H9 (cell line): ENCODE measurements around the gene KAT7. TPM values are rescaled to one million over a fixed set of nuclear protein-coding genes. Genes with fewer than 3 reads are reported as not detected.

Experiments used
- DNase-seq: peaks from one replicate; pipeline ENCODE4 v3.0.0-alpha.2; 2017
- H2AFZ ChIP-seq: one replicate; pipeline ENCODE4 v1.6.1; 2013; ENCODE audit warnings: mild to moderate bottlenecking, low read length, control low read depth, moderate library complexity
- H2AK5ac ChIP-seq: 2 replicates; pipeline ENCODE4 v1.6.1; 2013; ENCODE audit warnings: low read length, control low read depth, mixed read lengths; ENCODE audit not compliant: insufficient read length
- H2BK120ac ChIP-seq: one replicate; pipeline ENCODE4 v1.6.1; 2013; ENCODE audit warnings: low read depth, mild to moderate bottlenecking, low read length, control low read depth, inconsistent platforms; ENCODE audit not compliant: poor library complexity, severe bottlenecking
- H2BK12ac ChIP-seq: 2 replicates; pipeline ENCODE4 v1.6.1; 2013; ENCODE audit warnings: low read length, control low read depth, mixed read lengths, low read depth; ENCODE audit not compliant: insufficient read length
- H2BK15ac ChIP-seq: 2 replicates; pipeline ENCODE4 v1.6.1; 2013; ENCODE audit warnings: low read depth, low read length, control low read depth
- H2BK20ac ChIP-seq: one replicate; pipeline ENCODE4 v1.6.1; 2013; ENCODE audit warnings: low read depth, mild to moderate bottlenecking, low read length, control low read depth, inconsistent platforms; ENCODE audit not compliant: poor library complexity, severe bottlenecking
- H2BK5ac ChIP-seq: 2 replicates; pipeline ENCODE4 v1.6.1; 2013; ENCODE audit warnings: low read length, control low read depth, mixed read lengths; ENCODE audit not compliant: insufficient read length
- H3K14ac ChIP-seq: 2 replicates; pipeline ENCODE4 v1.6.1; 2013; ENCODE audit warnings: low read length, control low read depth; ENCODE audit not compliant: insufficient read depth
- H3K18ac ChIP-seq: 2 replicates; pipeline ENCODE4 v1.6.1; 2013; ENCODE audit warnings: low read depth, mild to moderate bottlenecking, mixed read lengths, low read length, control low read depth; ENCODE audit not compliant: insufficient read length
- H3K23ac ChIP-seq: 2 replicates; pipeline ENCODE4 v1.6.1; 2013; ENCODE audit warnings: low read length, control low read depth, mixed read lengths, low read depth; ENCODE audit not compliant: insufficient read length
- H3K23me2 ChIP-seq: 2 replicates; pipeline ENCODE4 v1.6.1; 2013; ENCODE audit warnings: low read depth, mild to moderate bottlenecking, mixed read lengths, low read length, control low read depth; ENCODE audit not compliant: insufficient read length, poor library complexity, severe bottlenecking
- H3K27ac ChIP-seq: 2 replicates; pipeline ENCODE4 v1.5.1; 2013; ENCODE audit warnings: low read length, control low read depth, mixed read lengths, low read depth; ENCODE audit not compliant: insufficient read length
- H3K27me3 ChIP-seq: 2 replicates; pipeline ENCODE4 v1.6.1; 2013; ENCODE audit warnings: low read length, control low read depth, inconsistent platforms; ENCODE audit not compliant: insufficient read depth
- H3K4ac ChIP-seq: 2 replicates; pipeline ENCODE4 v1.6.1; 2013; ENCODE audit warnings: low read depth, mild to moderate bottlenecking, control low read depth, inconsistent platforms, low read length, moderate library complexity
- H3K4me1 ChIP-seq: 2 replicates; pipeline ENCODE4 v1.6.1; 2013; ENCODE audit warnings: low read length, control low read depth, inconsistent platforms; ENCODE audit not compliant: insufficient read depth
- H3K4me2 ChIP-seq: 2 replicates; pipeline ENCODE4 v1.6.1; 2013; ENCODE audit warnings: low read length, control low read depth, mixed read lengths; ENCODE audit not compliant: insufficient read length, insufficient read depth
- H3K56ac ChIP-seq: 2 replicates; pipeline ENCODE4 v1.6.1; 2013; ENCODE audit warnings: low read depth, mild to moderate bottlenecking, mixed read lengths, low read length, control low read depth; ENCODE audit not compliant: insufficient read length
- H3K79me1 ChIP-seq: 2 replicates; pipeline ENCODE4 v1.6.1; 2013; ENCODE audit warnings: low read depth, mild to moderate bottlenecking, moderate library complexity, low read length, control low read depth, inconsistent platforms; ENCODE audit not compliant: insufficient read depth, poor library complexity, severe bottlenecking
- H3K79me2 ChIP-seq: 2 replicates; pipeline ENCODE4 v1.6.1; 2013; ENCODE audit warnings: low read length, control low read depth, inconsistent platforms; ENCODE audit not compliant: insufficient read depth
- H3K9ac ChIP-seq: 2 replicates; pipeline ENCODE4 v1.6.1; 2013; ENCODE audit warnings: low read length, control low read depth, mixed read lengths; ENCODE audit not compliant: insufficient read length; ENCODE audit errors: extremely low read depth
- H3K9me3 ChIP-seq: one replicate; pipeline ENCODE4 v1.6.1; 2013; ENCODE audit warnings: low read depth, low read length, inconsistent platforms; ENCODE audit not compliant: control insufficient read depth
- H3T11ph ChIP-seq: one replicate; pipeline ENCODE4 v1.6.1; 2013; ENCODE audit warnings: mild to moderate bottlenecking, low read length, control low read depth, inconsistent platforms
- H4K20me1 ChIP-seq: one replicate; pipeline ENCODE4 v1.6.1; 2013; ENCODE audit not compliant: control insufficient read depth, insufficient read length, insufficient read depth
- H4K5ac ChIP-seq: 2 replicates; pipeline ENCODE4 v1.6.1; 2013; ENCODE audit warnings: low read depth, mild to moderate bottlenecking, mixed read lengths, low read length, control low read depth; ENCODE audit not compliant: insufficient read length
- H4K8ac ChIP-seq: replicated peaks from 2 replicates; pipeline ENCODE4 v1.6.1; 2013; ENCODE audit warnings: low read length, control low read depth, mixed read lengths, low read depth; ENCODE audit not compliant: insufficient read length
- H4K91ac ChIP-seq: 2 replicates; pipeline ENCODE4 v1.6.1; 2013; ENCODE audit warnings: low read depth, mild to moderate bottlenecking, moderate library complexity, mixed read lengths, low read length, control low read depth; ENCODE audit not compliant: insufficient read length
- H3K27ac Mint-ChIP-seq, 3 experiments: 2 replicates in 2 of 3; 3 replicates in 1 of 3; pipeline ENCODE4 v1.8.0; 2020 to 2021; ENCODE audit warnings: mixed read lengths in 3 of 3, mild to moderate bottlenecking in 1 of 3, moderate library complexity in 1 of 3
- H3K27me3 Mint-ChIP-seq: 2 replicates; pipeline ENCODE4 v1.8.0; 2021; ENCODE audit warnings: low read depth, mild to moderate bottlenecking, moderate library complexity, mixed read lengths
- H3K36me3 Mint-ChIP-seq, 3 experiments: 2 replicates in 2 of 3; 3 replicates in 1 of 3; pipeline ENCODE4 v1.8.0; 2020 to 2021; ENCODE audit warnings: low read depth in 3 of 3, mixed read lengths in 3 of 3; ENCODE audit not compliant: insufficient read depth in 1 of 3
- H3K4me1 Mint-ChIP-seq, 2 experiments: 2 replicates each; pipeline ENCODE4 v1.8.0; 2020; ENCODE audit warnings: mixed read lengths in 2 of 2
- H3K4me3 Mint-ChIP-seq, 2 experiments: 2 replicates in 1 of 2; 3 replicates in 1 of 2; pipeline ENCODE4 v1.8.0; 2020 to 2021; ENCODE audit warnings: mild to moderate bottlenecking in 2 of 2, mixed read lengths in 2 of 2, moderate library complexity in 1 of 2
- H3K9me3 Mint-ChIP-seq, 2 experiments: 2 replicates in 1 of 2; 3 replicates in 1 of 2; pipeline ENCODE4 v1.8.0; 2020; ENCODE audit warnings: mild to moderate bottlenecking in 2 of 2, mixed read lengths in 2 of 2, moderate library complexity in 1 of 2
- WGBS: extraction: QIAGEN DNeasy Blood & Tissue Kit; methylation state at CpG from one replicate; pipeline ENCODE4 v1.1.7; 2013; ENCODE audit warnings: missing lambda C conversion rate, low lambda C conversion rate, mixed read lengths; ENCODE audit not compliant: insufficient read length; ENCODE audit errors: extremely low coverage; 5-methylcytosine and 5-hydroxymethylcytosine counted together
- total RNA-seq: library from RNA; stranded (reverse); gene quantifications from 2 replicates; pipeline ENCODE4 v1.2.1, GENCODE V29; 2021
- TF ChIP-seq, protein P1 (sequence below): fragments of 200-600 bp; sonication (generic); conservative IDR thresholded peaks from 3 replicates; pipeline ENCODE4 v1.8.0; 2021; ENCODE audit warnings: antibody characterized with exemption, mild to moderate bottlenecking

The KAT7 gene
- total RNA-seq, 1 experiment from 2014 or later: 93.1 TPM

DNA sequence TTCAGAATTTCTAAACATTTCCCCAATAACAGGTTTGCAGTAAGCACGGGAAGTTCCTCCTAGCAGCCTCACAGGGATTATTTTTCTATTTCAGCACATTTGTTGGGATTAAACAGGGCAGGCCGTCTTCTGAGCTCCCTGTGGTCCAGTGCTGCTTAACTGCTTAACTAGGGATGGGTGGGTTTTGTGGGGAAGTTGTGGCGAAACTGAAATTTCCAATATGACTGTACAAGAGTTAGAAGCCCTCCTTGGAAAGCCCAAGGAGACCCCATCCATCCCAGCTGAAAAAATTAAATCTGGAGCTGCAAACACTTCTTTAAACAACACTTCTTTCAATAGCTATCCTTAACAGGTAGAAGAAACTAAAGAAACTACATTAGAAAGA is 46.8 kb upstream of the KAT7 start:
- H4K8ac ChIP-seq: no peak overlapping the region
- no peak overlapping the region for H3K18ac ChIP-seq
- peaks cover 0 to 3% of the 10 kb centered on the region in 2 experiments; a peak in 2 of 4 replicates for H3K4me1 Mint-ChIP-seq
- no peak overlapping the region for H2AK5ac ChIP-seq
- H3K27me3 ChIP-seq: no peaks in the 10 kb centered on the region
- no peak overlapping the region for H4K91ac ChIP-seq
- no peak overlapping the region for H2BK12ac ChIP-seq
- H3K9me3 ChIP-seq: no peaks in the 10 kb centered on the region
- TF ChIP-seq, protein P1, sequence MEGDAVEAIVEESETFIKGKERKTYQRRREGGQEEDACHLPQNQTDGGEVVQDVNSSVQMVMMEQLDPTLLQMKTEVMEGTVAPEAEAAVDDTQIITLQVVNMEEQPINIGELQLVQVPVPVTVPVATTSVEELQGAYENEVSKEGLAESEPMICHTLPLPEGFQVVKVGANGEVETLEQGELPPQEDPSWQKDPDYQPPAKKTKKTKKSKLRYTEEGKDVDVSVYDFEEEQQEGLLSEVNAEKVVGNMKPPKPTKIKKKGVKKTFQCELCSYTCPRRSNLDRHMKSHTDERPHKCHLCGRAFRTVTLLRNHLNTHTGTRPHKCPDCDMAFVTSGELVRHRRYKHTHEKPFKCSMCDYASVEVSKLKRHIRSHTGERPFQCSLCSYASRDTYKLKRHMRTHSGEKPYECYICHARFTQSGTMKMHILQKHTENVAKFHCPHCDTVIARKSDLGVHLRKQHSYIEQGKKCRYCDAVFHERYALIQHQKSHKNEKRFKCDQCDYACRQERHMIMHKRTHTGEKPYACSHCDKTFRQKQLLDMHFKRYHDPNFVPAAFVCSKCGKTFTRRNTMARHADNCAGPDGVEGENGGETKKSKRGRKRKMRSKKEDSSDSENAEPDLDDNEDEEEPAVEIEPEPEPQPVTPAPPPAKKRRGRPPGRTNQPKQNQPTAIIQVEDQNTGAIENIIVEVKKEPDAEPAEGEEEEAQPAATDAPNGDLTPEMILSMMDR: no peak
- H3K79me1 ChIP-seq: peaks cover 14% of the 10 kb centered on the region
- no peak overlapping the region for H3K4me2 ChIP-seq
- H2BK5ac ChIP-seq: no peak overlapping the region
- no peak overlapping the region for H3K4me3 Mint-ChIP-seq
- no peak overlapping the region for H4K5ac ChIP-seq
- no peaks in the 10 kb centered on the region for H3K23me2 ChIP-seq
- H3K9me3 Mint-ChIP-seq: no peaks in the 10 kb centered on the region
- H3K79me2 ChIP-seq: peaks cover 2% of the 10 kb centered on the region; the same call in 1 of the 2 replicates
- H2BK15ac ChIP-seq: no peak overlapping the region
- no CpG with 5 or more reads among the region's 3 CpGs for WGBS
- no peaks in the 10 kb centered on the region for H3K27me3 Mint-ChIP-seq
- no peak overlapping the region for H3T11ph ChIP-seq
- H3K27ac Mint-ChIP-seq: peak overlapping the region in 1 of 3 experiments; percentile 79; a peak in 2 of 7 replicates
- H3K4ac ChIP-seq: no peak overlapping the region
- H3K14ac ChIP-seq: no peak overlapping the region
- no peak overlapping the region for H3K56ac ChIP-seq
- no peak overlapping the region for H2BK120ac ChIP-seq
- no peak overlapping the region for H3K23ac ChIP-seq
- no peak overlapping the region for H2AFZ ChIP-seq
- H3K9ac ChIP-seq: no peak overlapping the region
- H3K27ac ChIP-seq: no peak overlapping the region
- no peaks in the 10 kb centered on the region for H3K4me1 ChIP-seq
- H2BK20ac ChIP-seq: no peak overlapping the region
- H3K36me3 Mint-ChIP-seq: peaks cover 3 to 4% (median 4%) of the 10 kb centered on the region in 3 experiments; a peak in 3 of 7 replicates
- DNase-seq: no peak
- H4K20me1 ChIP-seq: no peaks in the 10 kb centered on the region
